Adipocyte (in vitro differentiated cells): ENCODE measurements around the gene DAB2IP.

ENCODE experiments used
- DNase-seq: peaks from one replicate; pipeline ENCODE4 v3.0.0-alpha.2; 2015; ENCODE audit warnings: low read depth
- H3K27me3 ChIP-seq: replicated peaks from 2 replicates; pipeline ENCODE4 v1.7.0; 2013; ENCODE audit warnings: mild to moderate bottlenecking, low read length, moderate library complexity; ENCODE audit not compliant: control insufficient read depth, insufficient read depth
- H3K36me3 ChIP-seq: 2 replicates; pipeline ENCODE4 v1.7.0; 2013; ENCODE audit warnings: low read length, mild to moderate bottlenecking, moderate library complexity; ENCODE audit not compliant: control insufficient read depth, insufficient read depth, severe bottlenecking
- H3K4me1 ChIP-seq: 2 replicates; pipeline ENCODE4 v1.7.0; 2013; ENCODE audit warnings: mild to moderate bottlenecking, low read length, moderate library complexity; ENCODE audit not compliant: control insufficient read depth, insufficient read depth
- H3K4me3 ChIP-seq: 2 replicates; pipeline ENCODE4 v1.7.0; 2013; ENCODE audit warnings: mild to moderate bottlenecking, low read length, moderate library complexity
- H3K9ac ChIP-seq: 2 replicates; pipeline ENCODE4 v1.7.0; 2013; ENCODE audit warnings: mild to moderate bottlenecking, low read length, moderate library complexity
- H3K9me3 ChIP-seq: 2 replicates; pipeline ENCODE4 v1.7.0; 2013; ENCODE audit warnings: mild to moderate bottlenecking, low read length, moderate library complexity; ENCODE audit not compliant: control insufficient read depth

DAB2IP gene

GRCh38 chr9:121646992-121647391 lies 4.4 kb upstream of the DAB2IP start:
- Histone ChIP-seq H3K9me3 (no peaks in the 10 kb centered on the region), H3K9ac (no peak overlapping the region), H3K4me3 (no peak overlapping the region), H3K27me3 (peaks cover 22% of the 10 kb centered on the region), H3K36me3 (no peaks in the 10 kb centered on the region), H3K4me1 (peaks cover 3% of the 10 kb centered on the region)
- DNase-seq = no peak

GRCh38 chr9:121648172-121648571 lies 3.3 kb upstream of the DAB2IP start:
- H3K9me3 ChIP-seq = no peaks in the 10 kb centered on the region
- no peak for DNase-seq
- H3K4me1 ChIP-seq = peaks cover 8% of the 10 kb centered on the region
- H3K4me3 ChIP-seq = no peak overlapping the region
- H3K27me3 ChIP-seq = peaks cover 34% of the 10 kb centered on the region
- H3K9ac ChIP-seq = no peak overlapping the region
- H3K36me3 ChIP-seq = no peaks in the 10 kb centered on the region

GRCh38 chr9:121648799-121649198 lies 2.6 kb upstream of the DAB2IP start:
- no peak overlapping the region for H3K9ac ChIP-seq
- no peak overlapping the region for H3K4me3 ChIP-seq
- H3K36me3 ChIP-seq = no peaks in the 10 kb centered on the region
- no peak for DNase-seq
- no peaks in the 10 kb centered on the region for H3K9me3 ChIP-seq
- peaks cover 8% of the 10 kb centered on the region for H3K4me1 ChIP-seq
- peaks cover 38% of the 10 kb centered on the region for H3K27me3 ChIP-seq

DNA sequence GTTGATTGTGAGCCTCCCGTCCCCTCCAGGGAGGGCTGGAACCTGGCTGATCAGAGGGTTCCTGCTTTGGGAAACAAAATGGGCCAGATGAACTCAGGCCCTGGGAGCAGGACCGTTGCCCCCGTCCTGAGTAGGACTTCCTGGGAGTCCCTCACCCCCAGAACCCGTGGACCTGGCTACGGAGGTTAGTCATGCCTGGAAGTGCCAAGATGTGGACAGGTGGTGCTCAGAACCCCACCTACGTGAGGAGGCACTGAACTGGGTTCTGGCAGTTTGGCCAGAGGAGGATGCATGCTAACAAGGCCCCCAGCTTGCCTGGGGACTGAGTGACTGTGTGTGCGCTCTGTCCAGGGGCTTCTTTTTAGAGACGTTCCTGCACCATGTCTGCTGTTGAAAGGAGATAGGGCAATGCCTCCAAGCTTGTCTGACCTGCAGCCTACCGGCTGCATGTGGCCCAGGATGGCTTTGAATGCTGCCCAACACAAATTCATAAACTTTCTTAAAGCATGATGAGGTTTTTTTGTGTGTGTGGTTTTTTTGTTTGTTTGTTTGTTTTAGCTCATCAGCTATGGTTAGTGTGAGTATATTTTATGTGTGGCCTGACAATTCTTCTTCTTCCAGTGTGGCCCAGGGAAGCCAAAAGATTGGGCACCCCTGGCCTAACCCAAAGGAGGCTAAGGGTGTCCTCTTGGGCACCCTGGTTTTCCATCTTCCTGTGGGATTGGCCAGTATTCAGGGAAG lies 1.8 kb upstream of the DAB2IP start:
- Histone ChIP-seq H3K27me3 (peaks cover 42% of the 10 kb centered on the region), H3K9ac (no peak overlapping the region), H3K9me3 (no peaks in the 10 kb centered on the region), H3K4me3 (no peak overlapping the region), H3K36me3 (no peaks in the 10 kb centered on the region), H3K4me1 (peaks cover 8% of the 10 kb centered on the region)
- DNase-seq = no peak

DNA sequence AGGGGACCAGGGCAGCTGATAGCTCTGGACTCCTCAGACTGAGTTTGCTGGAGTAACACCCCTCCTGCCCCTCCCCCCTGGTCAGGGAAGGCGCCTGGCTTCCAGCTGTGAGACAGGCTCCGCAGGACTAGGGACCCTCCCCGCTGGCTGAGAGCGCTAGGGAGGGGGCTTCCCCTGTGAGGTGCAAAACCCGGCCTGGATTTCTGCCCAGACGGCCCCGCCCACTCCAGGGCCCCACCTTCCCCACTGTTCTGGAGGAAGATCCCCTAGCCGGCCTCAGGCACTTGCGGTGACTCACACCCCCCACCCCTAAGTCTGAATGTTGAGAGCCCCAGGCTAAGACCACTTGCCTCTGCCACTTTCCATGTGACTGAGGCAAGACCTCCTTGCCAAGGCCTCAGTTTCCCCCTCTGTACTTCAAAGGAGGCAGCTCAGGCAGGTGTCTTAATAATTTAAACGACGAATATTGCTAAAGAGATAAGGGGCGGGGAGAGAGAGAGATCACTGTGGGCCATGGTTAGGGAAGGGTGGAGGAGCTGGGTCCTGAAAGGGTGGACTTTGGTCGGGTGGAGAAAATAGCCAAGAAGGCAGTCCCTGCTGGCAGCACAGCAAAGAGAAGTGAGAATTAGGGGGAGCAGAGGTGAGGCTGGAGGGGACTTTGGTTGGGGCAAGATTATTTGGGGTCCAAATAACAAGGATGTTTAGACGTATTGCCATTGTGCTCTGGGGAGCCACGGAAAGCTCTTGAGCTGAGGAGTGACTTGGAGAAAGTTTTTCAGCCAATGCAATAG lies 1.0 kb upstream of the DAB2IP start:
- Histone ChIP-seq H3K4me1 (peaks cover 8% of the 10 kb centered on the region), H3K36me3 (no peaks in the 10 kb centered on the region)

GRCh38 chr9:121651008-121651294 lies 483 bp upstream of the DAB2IP start:
- Histone ChIP-seq H3K9ac (no peak overlapping the region), H3K36me3 (no peaks in the 10 kb centered on the region), H3K9me3 (no peaks in the 10 kb centered on the region), H3K27me3 (peaks cover 45% of the 10 kb centered on the region), H3K4me3 (peak overlapping the region; percentile 67), H3K4me1 (peaks cover 8% of the 10 kb centered on the region)
- no peak for DNase-seq

More for the DNA sequence above, 1.0 kb upstream of the DAB2IP start:
- peak; percentile 76 for DNase-seq
- Histone ChIP-seq H3K27me3 (peaks cover 45% of the 10 kb centered on the region), H3K9ac (no peak overlapping the region), H3K9me3 (no peaks in the 10 kb centered on the region), H3K4me3 (no peak overlapping the region)

- no peak overlapping the region for H3K9ac ChIP-seq
- H3K27me3 ChIP-seq = peaks cover 51% of the 10 kb centered on the region
- peaks cover 8% of the 10 kb centered on the region for H3K4me1 ChIP-seq
- H3K36me3 ChIP-seq = no peaks in the 10 kb centered on the region
- peak overlapping the region; percentile 67 for H3K4me3 ChIP-seq
- peak; percentile 60 for DNase-seq
- no peaks in the 10 kb centered on the region for H3K9me3 ChIP-seq
Observed at GRCh38 chr9:121652021-121652837, 795 bp downstream of the DAB2IP start.

DNA sequence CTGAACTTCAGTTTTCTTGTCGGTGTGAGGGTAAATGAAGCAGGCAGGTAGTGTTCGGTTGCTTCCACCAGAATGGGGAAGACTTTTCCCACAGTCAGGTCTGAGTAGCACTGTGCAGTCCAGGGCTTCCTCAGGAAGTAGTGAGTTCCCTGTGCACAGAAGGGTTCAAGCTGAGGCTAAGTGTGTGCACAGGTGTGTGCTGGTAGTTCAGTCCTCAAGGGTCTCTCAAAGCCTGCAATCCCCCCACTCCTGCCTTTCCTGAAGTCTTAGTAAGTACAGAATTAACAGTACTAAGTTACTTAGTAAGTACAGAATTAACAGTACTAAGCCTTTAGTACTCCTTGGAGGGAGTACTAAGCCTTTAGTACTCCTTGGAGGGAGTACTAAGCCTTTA lies 1.4 kb downstream of the DAB2IP start:
- no peaks in the 10 kb centered on the region for H3K36me3 ChIP-seq
- H3K4me1 ChIP-seq = peaks cover 8% of the 10 kb centered on the region
- H3K9ac ChIP-seq = no peak overlapping the region
- H3K27me3 ChIP-seq = peaks cover 54% of the 10 kb centered on the region
- H3K9me3 ChIP-seq = no peaks in the 10 kb centered on the region
- no peak overlapping the region for H3K4me3 ChIP-seq
- DNase-seq = no peak

DNA sequence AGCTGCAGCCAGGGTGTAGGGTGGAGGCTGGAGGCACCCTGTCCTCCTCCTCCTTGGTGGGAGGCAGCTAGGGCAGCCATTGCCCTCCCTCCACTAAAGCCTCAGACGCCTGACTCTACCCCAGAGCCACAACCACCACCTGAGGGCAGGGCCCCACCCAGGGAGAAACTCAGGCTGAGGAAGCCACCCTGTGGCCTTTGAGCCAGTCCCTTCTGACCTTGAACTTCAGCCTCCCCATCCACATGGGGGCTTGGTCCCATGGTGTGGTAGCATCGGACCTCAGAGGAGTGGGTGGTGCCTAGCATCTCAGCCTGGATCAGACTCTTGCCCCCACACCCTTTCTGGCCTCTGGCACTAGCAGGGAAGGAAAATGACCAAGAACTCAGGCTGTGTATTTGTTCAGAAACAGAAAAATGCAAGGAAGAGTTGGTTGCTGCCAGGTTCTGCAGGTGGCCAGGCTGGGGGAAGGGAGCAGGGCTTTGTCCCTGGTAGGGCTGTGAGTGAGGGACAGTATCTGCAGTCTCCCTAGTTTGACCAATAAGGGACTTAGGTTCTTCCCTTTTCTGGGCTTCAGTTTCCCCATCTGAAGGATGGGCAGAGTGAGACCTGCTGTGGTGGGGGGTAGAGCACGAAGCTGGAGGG lies 3.2 kb downstream of the DAB2IP start:
- H3K4me3 ChIP-seq = no peak overlapping the region
- H3K4me1 ChIP-seq = peaks cover 8% of the 10 kb centered on the region
- H3K9ac ChIP-seq = no peak overlapping the region
- H3K36me3 ChIP-seq = no peaks in the 10 kb centered on the region
- H3K27me3 ChIP-seq = peaks cover 65% of the 10 kb centered on the region
- H3K9me3 ChIP-seq = no peaks in the 10 kb centered on the region
- DNase-seq = no peak

GRCh38 chr9:121655231-121655755 lies 3.9 kb downstream of the DAB2IP start:
- no peaks in the 10 kb centered on the region for H3K36me3 ChIP-seq
- DNase-seq = no peak
- peaks cover 8% of the 10 kb centered on the region for H3K4me1 ChIP-seq
- no peak overlapping the region for H3K9ac ChIP-seq
- H3K9me3 ChIP-seq = no peaks in the 10 kb centered on the region
- H3K27me3 ChIP-seq = peaks cover 65% of the 10 kb centered on the region
- no peak overlapping the region for H3K4me3 ChIP-seq
